ENCODE data around the gene DDX11. TPM values are rescaled to one million over a fixed set of nuclear protein-coding genes. Genes with fewer than 3 reads are reported as not detected.
"Not testable (repeated sequence)": the region's sequence is repeated elsewhere in the genome, so short reads cannot be mapped to it uniquely, and the experiment has no call there.

The DDX11 gene
- polyA plus RNA-seq, 4 donors: 25.9 to 94.6 (median 55.8) TPM

DNA sequence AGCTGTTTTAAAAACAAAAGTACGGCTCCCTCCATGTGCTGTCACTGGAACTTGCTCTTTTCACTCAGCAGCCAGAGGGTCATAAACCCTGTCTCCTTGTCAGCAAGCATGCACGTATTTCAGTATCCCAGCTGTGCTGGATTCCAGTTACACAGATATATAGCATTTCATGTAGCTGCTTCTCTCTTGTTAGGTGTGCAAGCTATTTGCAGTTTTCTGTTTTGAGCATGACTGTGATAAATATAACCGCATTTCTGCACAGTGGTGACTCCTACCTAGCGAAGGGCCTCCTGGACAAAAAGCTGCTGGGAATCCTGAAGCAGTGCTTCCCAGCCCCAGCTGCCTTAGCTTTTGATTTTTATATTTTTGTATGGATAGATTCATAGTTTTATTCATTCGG lies 24.7 kb downstream of the DDX11 start:
- DNase-seq (ENCODE audit: low read depth in 4 of 4, low spot score in 2 of 4): not testable (repeated sequence)

DNA sequence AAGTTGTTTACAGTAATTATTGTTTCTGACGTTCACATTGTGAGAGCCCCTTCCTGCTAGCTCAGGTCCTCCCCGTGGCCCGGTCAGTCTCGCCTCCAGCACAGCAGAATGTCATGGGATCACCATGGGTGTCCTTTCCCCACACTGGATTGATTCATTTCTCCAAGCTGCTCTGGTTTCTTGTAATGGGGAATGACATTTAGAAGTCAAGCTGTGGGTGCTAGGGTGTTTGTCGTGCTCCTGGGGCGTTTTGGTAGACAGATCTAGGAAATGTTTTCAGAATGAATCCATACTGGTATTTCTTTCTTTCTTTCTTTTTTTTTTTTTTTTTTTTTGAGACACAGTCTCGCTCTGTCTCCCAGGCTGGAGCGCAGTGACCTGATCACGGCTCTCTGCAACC lies 25.1 kb downstream of the DDX11 start:
- not testable (repeated sequence) for DNase-seq (ENCODE audit: low read depth in 4 of 4, low spot score in 2 of 4)

DNA sequence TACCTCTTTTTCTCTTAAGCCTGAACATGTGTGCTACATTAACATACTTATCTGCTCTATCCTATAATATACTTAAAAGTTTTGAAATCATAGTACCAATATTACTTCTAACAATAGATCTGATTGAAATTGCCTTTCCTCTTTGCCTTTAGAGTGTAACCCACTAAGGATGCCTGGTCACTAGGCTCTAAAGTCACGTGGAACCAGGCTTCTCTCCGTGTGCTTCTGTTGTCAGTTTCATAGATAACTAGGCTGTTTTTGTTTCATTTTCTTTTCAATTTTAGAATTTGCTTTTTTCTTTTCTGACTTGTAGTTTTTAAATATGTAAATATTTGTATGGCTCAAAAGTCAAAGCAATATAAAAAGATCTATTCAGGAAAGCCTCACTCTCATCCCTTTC lies 25.8 kb downstream of the DDX11 start:
- not testable (repeated sequence) for DNase-seq (ENCODE audit: low read depth in 4 of 4, low spot score in 2 of 4)

DNA sequence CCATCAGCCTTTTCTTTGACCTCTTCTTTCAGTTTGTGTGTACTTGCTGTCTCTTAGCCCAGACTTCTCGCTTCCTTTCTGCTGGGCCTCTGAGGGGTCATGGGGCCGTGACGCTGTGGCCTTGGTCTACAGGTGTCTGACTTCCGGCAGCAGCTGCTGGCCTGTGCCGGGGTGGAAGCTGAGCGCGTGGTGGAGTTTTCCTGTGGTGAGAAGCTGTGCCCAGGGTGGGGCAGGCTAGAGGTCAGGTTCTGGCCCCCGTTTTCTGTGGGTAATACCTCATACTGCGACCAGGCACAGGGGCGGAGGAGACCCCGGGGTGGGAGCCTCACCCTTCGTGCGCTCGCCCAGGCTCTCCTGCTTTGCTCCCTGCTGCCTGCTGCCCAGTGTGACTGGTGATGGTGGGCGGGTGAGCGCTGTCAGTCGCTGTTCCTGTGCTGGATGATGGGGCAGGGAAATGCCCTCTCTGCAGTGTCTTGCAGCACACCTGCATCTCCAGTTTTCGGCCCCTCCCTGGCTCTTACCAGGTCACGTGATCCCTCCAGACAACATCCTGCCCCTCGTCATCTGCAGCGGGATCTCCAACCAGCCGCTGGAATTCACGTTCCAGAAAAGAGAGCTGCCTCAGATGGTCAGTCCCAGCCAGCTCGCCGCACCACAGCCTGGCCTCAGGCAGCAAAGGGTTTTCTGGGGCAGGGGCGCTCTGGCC lies 27.0 kb downstream of the DDX11 start:
- DNase-seq (ENCODE audit: low read depth in 4 of 4, low spot score in 2 of 4): not testable (repeated sequence)

DNA sequence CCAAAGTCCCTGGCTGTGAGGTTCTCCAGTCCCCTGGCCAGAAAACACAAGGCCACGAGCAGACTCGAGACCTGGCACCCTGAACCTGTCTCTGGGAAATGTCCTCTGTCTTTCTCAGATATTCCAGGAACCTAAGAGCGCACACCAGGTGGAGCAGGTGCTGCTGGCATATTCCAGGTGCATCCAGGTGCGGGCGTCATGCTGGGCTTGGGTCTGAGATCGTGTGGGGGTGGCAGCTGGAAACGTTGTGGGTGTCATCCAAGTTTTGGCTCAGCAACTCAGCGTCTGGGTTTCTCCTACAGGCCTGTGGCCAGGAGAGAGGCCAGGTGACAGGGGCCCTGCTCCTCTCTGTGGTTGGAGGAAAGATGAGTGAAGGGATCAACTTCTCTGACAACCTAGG lies 28.5 kb downstream of the DDX11 start:
- DNase-seq (ENCODE audit: low read depth in 4 of 4, low spot score in 2 of 4): not testable (repeated sequence)

DNA sequence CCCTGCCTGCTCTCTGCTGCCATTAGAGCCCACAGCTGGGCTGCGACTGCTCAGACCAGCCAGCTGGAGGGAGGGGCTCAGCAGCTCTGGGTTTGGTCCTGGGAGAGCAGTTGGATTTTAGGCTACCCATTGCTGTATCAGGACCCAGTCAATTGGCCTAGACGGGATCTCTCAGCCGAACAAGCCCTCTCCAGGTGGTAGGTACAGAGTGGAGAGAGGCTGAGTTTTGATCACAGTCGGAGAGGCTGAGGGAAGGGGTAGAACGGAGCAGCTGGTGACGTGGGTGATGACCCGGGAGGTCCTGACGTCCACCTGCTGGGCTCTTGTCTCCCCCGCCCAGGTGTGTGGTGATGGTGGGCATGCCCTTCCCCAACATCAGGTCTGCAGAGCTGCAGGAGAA lies 28.9 kb downstream of the DDX11 start:
- DNase-seq (ENCODE audit: low read depth in 4 of 4, low spot score in 2 of 4): not testable (repeated sequence)

DNA sequence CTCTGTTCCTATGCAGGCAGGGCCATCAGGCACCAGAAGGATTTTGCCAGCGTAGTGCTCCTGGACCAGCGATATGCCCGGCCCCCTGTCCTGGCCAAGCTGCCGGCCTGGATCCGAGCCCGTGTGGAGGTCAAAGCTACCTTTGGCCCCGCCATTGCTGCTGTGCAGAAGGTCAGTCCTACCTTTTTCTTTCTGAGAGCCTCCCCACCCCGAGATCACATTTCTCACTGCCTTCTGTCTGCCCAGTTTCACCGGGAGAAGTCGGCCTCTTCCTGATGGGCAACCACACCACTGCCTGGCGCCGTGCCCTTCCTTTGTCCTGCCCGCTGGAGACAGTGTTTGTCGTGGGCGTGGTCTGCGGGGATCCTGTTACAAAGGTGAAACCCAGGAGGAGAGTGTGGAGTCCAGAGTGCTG lies 29.9 kb downstream of the DDX11 start:
- not testable (repeated sequence) for DNase-seq (ENCODE audit: low read depth in 4 of 4, low spot score in 2 of 4)

DNA sequence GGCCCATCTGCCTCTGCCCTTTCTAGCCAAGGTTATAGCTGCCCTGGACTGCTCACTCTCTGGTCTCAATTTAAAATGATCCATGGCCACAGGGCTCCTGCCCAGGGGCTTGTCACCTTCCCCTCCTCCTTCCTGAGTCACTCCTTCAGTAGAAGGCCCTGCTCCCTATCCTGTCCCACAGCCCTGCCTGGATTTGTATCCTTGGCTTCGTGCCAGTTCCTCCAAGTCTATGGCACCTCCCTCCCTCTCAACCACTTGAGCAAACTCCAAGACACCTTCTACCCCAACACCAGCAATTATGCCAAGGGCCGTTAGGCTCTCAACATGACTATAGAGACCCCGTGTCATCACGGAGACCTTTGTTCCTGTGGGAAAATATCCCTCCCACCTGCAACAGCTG lies 30.6 kb downstream of the DDX11 start:
- not testable (repeated sequence) for DNase-seq (ENCODE audit: low read depth in 4 of 4, low spot score in 2 of 4)

DNA sequence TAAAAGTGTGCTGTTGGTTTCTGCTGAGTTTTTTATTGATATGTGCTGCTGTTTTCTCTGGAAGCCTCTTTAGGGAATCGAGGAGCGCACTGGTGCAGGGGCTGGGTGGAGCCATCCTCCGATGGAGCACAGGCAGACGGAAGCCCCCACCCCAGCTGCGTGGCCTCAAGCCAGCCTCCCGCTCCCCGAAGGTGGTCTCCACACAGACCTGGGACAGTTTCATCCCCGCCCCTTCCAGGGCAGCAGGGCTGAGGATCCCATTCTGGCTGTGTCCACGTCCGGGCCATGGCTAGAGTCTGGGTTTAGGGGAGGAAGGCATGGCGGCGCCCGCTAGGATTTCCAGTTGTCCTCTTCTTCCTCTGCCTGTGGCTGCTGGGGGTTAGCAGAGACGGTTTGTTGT lies 31.1 kb downstream of the DDX11 start:
- not testable (repeated sequence) for DNase-seq (ENCODE audit: low read depth in 4 of 4, low spot score in 2 of 4)

DNA sequence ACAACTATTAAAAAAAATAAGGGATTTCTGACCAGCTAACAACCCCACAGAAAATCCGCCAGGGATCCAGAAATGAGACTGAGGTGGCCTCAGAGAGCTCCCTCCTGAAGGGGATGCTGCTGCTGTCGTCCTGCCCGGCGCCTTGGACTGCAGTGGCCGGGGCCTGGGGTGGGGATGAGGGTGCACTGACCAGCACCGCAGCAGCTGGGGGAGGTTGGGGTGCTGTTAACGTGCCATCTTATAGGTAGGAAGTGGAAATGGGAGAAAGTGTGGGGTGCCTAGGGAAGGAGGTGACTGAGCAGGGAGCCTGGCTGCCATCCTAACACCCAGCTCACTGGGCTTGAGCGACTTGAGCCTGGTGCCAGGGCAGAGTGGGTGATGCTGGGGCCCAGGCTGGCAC lies 32.0 kb downstream of the DDX11 start:
- DNase-seq (ENCODE audit: low read depth in 4 of 4, low spot score in 2 of 4): no peak

DNA sequence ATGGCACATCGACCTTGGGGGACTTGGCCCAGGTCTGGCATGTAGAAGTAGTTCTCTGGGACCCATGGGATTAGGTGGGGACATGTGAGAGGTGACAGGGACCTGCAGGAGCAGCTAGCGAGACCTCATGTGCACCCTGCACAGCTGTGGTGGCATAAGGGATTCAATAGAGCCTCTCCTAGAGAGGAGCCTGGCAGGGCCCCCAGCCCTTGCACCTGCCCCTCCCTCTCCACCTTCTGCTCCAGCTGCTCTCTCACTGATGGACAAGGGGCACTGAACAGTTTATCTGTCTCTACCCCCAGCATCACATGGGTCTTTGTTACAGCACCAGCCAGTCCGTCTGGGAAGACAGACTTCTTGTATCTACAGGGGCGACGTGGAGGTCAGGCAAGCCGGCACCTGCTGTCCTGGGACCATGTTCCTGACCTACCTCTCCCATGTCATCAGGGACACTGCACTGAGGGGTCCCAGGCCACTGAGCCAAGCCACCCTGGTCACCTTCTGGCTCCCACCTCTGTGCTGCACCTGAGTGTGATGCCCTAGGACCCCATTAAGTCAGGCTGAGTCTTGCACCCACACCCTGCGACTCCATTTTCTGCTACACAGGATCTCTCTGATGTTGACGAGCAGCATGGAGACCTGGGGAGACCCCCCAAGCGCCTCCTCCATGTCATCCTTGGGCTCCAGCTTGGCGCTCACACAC lies 32.6 kb downstream of the DDX11 start:
- DNase-seq (ENCODE audit: low read depth in 4 of 4, low spot score in 2 of 4): no peak

DNA sequence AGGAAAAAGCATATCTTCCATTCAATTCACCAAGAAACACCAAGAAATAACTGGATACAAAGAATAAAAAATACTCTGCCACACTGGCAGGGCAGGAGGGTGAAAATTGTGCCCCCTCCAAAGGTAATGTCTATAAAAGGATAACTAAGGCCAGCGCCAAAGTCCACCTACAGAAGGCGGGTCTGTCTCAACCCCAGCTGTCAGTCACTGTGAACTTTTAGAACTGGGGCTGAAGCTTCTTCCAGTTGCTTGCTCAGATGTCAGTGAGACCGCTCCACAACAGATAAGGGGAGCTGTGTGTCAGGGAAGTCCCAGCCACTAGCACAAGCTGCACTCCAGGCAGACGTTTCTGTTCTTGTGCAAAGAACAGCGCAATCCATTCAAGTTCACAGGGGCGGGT lies 36.1 kb downstream of the DDX11 start:
- DNase-seq (ENCODE audit: low read depth in 4 of 4, low spot score in 2 of 4): not testable (repeated sequence)

DNA sequence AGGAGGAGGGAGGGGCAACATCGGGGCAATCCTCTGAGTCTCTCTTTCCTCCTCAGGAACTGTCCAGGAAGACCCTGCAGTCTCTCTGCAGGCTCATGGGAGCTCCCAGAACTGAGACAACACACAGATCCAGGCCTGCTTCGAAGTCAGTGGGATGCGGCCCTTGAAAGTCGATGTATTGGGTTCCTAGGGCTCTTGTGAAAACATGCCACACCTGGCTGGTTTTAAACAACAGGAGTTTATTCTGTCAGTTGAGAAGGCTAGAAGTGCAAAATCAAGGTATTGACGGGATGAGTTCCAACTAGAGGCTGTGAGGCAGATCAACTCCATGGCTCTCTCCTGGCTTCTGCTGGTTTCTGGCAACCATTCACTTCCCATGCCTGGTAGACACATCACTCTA lies 36.6 kb downstream of the DDX11 start:
- DNase-seq (ENCODE audit: low read depth in 4 of 4, low spot score in 2 of 4): not testable (repeated sequence)

DNA sequence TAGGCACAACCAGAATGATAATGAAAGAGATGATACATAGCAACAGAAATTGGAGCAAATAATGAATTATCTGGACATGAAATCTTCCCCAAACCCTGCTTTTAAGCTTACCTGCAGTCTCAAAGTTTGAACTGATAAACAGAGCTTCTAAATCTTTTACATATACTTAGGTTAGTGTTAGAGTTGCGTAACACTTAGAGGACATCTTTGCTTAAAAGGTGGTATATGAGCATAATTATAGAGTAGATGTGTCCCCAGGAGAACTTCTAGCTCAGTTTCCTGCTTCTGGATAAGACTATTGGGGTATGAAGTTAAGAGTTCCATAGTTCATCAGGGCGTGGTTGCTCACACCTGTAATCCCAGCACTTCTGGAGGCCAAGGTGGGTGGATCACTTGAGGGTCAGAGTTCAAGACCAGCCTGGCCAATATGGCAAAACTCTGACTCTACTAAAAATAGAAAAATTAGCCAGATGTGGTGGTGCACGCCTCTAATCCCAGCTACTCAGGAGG lies 41.5 kb downstream of the DDX11 start:
- DNase-seq (ENCODE audit: low read depth in 4 of 4, low spot score in 2 of 4): not testable (repeated sequence)

DNA sequence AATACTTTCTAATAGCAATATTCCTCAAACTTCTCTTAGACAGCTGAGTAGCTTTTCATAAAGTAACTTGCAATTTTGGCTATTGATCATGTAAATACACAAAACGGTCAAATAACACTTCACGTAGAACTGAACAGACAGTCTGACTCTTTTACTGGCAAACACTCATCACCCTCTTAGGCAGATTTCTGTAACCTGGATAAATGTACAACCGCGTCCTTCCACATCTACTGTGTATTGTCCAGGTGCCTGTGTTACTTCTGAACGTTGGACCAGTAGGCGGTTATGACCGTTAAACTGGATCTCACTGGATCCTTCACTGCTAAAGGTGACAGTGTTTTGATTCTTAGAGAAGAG lies 43.2 kb downstream of the DDX11 start:
- not testable (repeated sequence) for DNase-seq (ENCODE audit: low read depth in 4 of 4, low spot score in 2 of 4)

DNA sequence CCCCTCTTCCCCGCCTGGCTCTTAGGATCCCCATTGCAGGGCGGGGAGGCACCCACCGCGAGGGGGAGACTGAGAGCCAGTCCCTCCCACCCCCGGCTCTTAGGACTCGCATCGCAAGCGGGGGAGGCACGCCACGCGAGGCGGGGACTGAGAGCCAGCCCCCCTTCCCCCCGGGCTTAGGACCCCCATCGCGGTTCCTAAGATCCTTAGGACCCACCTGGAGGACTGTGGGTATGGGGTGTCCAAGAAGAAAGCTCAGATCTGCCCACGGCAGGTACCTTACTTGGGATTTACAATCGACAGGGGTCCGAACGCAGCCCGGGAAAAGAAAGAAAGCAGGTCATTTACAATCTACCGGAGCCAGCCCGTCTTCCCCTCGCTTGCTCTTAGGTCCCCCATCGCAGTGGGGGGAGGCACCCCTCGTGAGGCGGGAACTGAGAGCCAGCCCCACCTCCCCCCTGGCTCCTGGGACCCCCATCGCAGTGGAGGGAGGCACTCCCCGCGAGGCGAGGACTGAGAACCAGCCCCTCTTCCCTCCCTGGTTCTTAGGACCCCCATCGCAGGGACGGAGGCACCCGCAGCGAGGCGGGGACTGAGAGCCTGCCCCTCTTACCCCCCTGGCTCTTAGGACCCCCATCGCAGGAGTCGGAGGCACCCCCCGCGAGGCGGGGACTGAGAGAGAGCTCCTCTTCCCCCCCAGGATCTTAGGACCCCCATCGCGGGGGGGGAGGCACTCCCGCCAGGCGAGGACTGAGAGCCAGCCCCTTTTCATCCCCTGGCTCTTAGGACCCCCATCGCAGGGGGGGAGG lies 43.7 kb downstream of the DDX11 start:
- DNase-seq (ENCODE audit: low read depth in 4 of 4, low spot score in 2 of 4): peak in 2 of 4 donors; percentile 38 to 47

DNA sequence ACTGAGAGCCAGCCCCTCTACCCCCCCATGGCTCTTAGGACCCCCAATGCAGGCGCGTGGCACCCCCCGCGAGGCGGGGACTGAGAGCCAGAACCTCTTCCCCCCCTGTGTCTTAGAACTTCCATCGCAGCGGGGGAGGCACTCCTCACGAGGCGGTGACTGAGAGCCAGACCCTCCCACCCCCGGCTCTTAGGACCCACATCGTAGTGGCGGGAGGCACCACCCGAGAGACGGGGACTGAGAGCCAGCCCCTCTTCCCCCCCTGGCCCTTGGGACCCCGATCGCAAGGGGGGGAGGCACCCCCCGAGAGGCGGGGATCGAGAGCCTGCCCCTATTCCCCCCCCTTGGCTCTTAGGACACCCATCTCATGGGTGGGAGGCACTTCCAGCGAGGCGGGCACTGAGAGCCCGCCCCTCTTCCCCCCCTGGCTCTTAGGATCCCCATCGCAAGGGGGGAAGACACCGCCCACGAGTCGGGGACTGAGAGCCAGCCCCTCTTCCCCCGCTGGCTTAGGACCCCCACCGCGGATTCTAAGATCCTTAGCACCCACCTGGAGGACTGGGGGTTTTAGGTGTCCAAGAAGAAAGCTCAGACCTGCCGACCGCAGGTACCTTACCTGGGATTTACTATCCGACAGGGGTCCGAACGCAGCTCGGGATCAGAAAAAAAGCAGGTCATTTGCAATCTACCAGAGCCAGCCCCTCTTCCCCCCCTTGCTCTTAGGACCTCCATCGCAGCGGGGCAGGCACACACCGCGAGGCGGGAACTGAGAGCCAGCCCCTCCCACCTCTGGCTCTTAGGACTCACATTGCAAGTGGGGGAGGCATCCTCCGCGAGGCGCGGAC lies 44.9 kb downstream of the DDX11 start:
- peak in 2 of 4 donors; percentile 43 to 46 for DNase-seq (ENCODE audit: low read depth in 4 of 4, low spot score in 2 of 4)

DNA sequence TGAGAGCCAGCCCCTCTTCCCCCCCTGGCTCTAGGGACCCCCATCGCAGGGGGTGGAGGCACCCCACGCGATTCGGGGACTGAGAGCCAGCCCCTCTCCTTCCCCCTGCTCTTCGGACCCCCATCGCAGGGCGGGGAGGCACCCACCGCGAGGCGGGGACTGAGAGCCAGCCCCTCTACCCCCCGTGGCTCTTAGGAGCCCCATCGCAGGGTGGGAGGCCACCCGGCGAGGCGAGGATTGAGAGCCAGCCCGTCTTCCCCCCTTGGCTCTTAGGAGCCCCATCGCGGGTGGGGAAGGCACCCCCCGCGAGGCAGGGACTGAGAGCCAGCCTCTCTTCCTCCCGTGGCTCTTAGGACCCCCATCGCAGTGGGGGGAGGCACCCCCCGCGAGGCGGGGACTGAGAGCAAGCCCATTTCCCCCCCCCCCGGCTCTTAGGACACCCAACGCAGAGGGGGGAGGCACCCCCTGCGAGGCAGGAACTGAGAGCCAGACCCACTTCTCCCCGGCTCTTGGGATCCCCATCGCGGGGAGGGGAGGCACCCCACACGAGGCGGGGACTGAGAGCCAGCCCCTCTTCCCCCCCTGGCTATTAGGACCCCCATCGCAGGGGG lies 45.6 kb downstream of the DDX11 start:
- DNase-seq (ENCODE audit: low read depth in 4 of 4, low spot score in 2 of 4): no peak

DNA sequence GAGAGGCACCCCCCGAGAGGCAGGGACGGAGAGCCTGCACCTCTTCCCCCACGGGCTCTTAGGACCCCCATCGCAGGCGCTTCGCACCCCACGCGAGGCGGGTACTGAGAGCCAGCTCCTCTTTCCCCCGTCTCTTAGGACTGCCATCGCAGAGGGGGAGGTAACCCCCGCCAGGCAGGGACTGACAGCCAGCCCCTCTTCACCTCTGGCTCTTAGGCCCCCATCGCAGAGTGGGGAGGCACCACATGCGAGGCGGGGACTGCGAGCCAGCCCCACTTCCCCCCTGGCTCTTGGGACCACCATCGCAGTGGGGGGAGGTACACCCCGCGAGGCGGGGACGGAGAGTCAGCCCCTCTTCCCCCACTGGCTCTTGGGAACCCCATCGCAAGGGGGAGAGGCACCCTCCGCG lies 46.1 kb downstream of the DDX11 start:
- no peak for DNase-seq (ENCODE audit: low read depth in 4 of 4, low spot score in 2 of 4)
